ENCODE data around the gene IMMP2L. TPM values are rescaled to one million over a fixed set of nuclear protein-coding genes. Genes with fewer than 3 reads are reported as not detected.
A peak's percentile ranks its signal among the peaks of the same experiment; 100 is the strongest.

The IMMP2L gene
- total and polyA plus RNA-seq, 2 of the 8 experiments (the other 6 are each of a cell fraction or from before 2014, with no cell fraction given): 2.3 to 10.1 TPM

DNA sequence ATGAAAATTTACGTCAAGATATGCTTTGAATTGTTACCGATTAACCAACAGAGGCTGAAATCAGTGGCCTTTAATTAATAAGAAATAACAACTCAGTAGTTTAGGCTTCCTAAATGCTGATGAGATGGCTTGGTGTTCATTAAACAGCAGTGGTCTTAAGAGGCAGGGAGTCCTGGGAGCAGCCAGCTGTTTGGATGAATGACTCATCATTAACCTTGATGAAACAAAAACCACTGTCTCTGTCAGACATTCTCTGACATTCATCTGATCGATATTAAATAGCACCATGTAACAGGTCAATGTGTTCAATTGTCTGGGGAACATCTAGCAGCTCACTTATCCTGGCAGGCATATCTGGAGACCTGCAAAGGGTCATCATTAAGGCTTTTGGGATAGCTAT, 705.6 kb downstream of the IMMP2L start (continued):
- TF ChIP-seq CEBPB (IDR thresholded peaks at IDR 0.05; ENCODE audit: low read depth, low read length) (no peak), POLR2AphosphoS5 (IDR thresholded peaks at IDR 0.05; ENCODE audit: low read depth, low read length) (no peak), PHF8 (conservative IDR thresholded peaks at IDR 0.05; ENCODE audit: low read depth, low read length) (no peak), SIN3A (conservative IDR thresholded peaks at IDR 0.05 in 1 of 2, IDR thresholded peaks at IDR 0.05 in 1 of 2; ENCODE audit: low read depth in 1 of 2, low read length in 2 of 2) (no peak), SP1 (IDR thresholded peaks at IDR 0.05; ENCODE audit: low read depth, low read length) (no peak), RAD21 (IDR thresholded peaks at IDR 0.05 in 1 of 2, conservative IDR thresholded peaks at IDR 0.05 in 1 of 2; ENCODE audit: low read depth in 2 of 2, low read length in 2 of 2) (no peak), MAFK (IDR thresholded peaks at IDR 0.05; ENCODE audit: low read depth, low read length) (peak; percentile 51; the same call in 1 of the 2 replicates), EP300 (IDR thresholded peaks at IDR 0.05; ENCODE audit: borderline replicate concordance in 1 of 2, low read depth in 2 of 2, low read length in 2 of 2) (no peak), RFX5 (IDR thresholded peaks at IDR 0.05; ENCODE audit: borderline replicate concordance, low read depth, low read length) (no peak), KDM5A (IDR thresholded peaks at IDR 0.05; ENCODE audit: low read length) (no peak)
- TF ChIP-seq, protein P1, sequence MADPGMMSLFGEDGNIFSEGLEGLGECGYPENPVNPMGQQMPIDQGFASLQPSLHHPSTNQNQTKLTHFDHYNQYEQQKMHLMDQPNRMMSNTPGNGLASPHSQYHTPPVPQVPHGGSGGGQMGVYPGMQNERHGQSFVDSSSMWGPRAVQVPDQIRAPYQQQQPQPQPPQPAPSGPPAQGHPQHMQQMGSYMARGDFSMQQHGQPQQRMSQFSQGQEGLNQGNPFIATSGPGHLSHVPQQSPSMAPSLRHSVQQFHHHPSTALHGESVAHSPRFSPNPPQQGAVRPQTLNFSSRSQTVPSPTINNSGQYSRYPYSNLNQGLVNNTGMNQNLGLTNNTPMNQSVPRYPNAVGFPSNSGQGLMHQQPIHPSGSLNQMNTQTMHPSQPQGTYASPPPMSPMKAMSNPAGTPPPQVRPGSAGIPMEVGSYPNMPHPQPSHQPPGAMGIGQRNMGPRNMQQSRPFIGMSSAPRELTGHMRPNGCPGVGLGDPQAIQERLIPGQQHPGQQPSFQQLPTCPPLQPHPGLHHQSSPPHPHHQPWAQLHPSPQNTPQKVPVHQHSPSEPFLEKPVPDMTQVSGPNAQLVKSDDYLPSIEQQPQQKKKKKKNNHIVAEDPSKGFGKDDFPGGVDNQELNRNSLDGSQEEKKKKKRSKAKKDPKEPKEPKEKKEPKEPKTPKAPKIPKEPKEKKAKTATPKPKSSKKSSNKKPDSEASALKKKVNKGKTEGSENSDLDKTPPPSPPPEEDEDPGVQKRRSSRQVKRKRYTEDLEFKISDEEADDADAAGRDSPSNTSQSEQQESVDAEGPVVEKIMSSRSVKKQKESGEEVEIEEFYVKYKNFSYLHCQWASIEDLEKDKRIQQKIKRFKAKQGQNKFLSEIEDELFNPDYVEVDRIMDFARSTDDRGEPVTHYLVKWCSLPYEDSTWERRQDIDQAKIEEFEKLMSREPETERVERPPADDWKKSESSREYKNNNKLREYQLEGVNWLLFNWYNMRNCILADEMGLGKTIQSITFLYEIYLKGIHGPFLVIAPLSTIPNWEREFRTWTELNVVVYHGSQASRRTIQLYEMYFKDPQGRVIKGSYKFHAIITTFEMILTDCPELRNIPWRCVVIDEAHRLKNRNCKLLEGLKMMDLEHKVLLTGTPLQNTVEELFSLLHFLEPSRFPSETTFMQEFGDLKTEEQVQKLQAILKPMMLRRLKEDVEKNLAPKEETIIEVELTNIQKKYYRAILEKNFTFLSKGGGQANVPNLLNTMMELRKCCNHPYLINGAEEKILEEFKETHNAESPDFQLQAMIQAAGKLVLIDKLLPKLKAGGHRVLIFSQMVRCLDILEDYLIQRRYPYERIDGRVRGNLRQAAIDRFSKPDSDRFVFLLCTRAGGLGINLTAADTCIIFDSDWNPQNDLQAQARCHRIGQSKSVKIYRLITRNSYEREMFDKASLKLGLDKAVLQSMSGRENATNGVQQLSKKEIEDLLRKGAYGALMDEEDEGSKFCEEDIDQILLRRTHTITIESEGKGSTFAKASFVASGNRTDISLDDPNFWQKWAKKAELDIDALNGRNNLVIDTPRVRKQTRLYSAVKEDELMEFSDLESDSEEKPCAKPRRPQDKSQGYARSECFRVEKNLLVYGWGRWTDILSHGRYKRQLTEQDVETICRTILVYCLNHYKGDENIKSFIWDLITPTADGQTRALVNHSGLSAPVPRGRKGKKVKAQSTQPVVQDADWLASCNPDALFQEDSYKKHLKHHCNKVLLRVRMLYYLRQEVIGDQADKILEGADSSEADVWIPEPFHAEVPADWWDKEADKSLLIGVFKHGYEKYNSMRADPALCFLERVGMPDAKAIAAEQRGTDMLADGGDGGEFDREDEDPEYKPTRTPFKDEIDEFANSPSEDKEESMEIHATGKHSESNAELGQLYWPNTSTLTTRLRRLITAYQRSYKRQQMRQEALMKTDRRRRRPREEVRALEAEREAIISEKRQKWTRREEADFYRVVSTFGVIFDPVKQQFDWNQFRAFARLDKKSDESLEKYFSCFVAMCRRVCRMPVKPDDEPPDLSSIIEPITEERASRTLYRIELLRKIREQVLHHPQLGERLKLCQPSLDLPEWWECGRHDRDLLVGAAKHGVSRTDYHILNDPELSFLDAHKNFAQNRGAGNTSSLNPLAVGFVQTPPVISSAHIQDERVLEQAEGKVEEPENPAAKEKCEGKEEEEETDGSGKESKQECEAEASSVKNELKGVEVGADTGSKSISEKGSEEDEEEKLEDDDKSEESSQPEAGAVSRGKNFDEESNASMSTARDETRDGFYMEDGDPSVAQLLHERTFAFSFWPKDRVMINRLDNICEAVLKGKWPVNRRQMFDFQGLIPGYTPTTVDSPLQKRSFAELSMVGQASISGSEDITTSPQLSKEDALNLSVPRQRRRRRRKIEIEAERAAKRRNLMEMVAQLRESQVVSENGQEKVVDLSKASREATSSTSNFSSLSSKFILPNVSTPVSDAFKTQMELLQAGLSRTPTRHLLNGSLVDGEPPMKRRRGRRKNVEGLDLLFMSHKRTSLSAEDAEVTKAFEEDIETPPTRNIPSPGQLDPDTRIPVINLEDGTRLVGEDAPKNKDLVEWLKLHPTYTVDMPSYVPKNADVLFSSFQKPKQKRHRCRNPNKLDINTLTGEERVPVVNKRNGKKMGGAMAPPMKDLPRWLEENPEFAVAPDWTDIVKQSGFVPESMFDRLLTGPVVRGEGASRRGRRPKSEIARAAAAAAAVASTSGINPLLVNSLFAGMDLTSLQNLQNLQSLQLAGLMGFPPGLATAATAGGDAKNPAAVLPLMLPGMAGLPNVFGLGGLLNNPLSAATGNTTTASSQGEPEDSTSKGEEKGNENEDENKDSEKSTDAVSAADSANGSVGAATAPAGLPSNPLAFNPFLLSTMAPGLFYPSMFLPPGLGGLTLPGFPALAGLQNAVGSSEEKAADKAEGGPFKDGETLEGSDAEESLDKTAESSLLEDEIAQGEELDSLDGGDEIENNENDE (IDR thresholded peaks at IDR 0.05; ENCODE audit: insufficient replicate concordance, low read length): no peak

All from H1 (cell line).